Measurements from ENCODE around the gene UBL4B.

Gene UBL4B

DNA sequence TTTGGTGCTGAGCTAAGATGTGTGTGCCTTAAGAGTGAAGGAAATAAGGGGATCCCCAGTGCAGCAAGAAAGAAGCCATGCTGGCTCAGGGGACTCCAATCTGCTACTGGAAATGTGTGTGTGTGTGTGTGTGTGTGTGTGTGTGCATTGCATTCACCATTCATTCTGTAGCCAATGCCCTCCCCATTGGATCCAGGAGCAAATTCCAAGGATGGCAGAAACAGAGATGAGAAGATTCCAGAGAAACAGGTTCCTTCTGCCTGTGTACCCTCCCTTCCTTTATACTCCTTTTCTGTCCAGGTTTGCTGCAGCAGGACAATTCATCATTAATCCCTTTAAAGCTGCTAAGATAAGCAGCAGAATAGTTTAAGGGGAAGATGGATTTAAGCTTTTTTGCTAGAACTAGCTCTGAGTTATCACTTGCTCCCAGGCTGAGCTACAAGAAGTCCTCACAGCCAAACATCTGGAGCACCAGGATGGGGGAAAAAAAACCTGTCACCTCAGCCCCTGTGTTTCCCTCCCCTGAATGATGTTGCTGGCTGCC lies 41.2 kb downstream of the UBL4B start:
- TF ChIP-seq CEBPB (IDR thresholded peaks at IDR 0.05) (no peak), CREB1 (IDR thresholded peaks at IDR 0.05; ENCODE audit: low read depth) (no peak), EP300 (IDR thresholded peaks at IDR 0.05; ENCODE audit: borderline replicate concordance) (no peak)

DNA sequence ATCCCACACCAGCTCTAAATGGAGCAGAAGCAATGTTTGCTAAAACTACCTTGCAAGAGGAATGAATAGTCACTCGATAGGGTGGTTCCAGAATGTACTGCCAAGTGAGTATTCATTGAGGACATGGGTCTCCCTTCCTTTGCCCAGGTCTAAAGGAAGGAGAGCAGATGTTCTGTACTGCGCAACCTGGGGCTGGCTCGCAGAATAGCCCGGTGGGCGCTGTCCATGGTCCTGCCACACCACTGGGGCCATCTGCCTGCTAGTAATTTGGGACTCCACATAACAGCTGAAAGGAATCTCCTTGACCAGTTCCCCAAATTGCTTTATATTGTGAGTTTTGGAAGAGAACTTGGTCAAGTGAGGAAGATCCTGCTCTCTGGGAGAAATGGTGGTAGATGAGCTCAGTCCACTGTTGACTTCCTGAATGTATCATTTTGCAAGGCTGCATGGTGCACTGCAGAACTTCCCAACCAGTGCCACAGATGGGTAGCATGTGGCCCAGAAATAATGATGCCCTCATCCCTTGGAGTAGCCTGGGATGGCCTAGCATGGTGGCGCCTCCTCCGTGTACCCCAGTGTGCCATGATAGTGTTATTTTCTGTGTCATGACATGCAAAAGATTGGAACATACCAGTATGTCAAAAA lies 43.8 kb downstream of the UBL4B start:
- TF ChIP-seq EGR1 (IDR thresholded peaks at IDR 0.05) (no peak), TAF1 (IDR thresholded peaks at IDR 0.05; ENCODE audit: low read depth) (no peak), TCF12 (IDR thresholded peaks at IDR 0.05; ENCODE audit: low read depth) (no peak), TEAD4 (IDR thresholded peaks at IDR 0.05) (0 out of 2 replicates have a peak, but pooled peaks have one; percentile 19), NFIC (IDR thresholded peaks at IDR 0.05) (no peak), CEBPB (IDR thresholded peaks at IDR 0.05) (peak; percentile 38; the same call in 1 of the 2 replicates), ZBTB7A (IDR thresholded peaks at IDR 0.05; ENCODE audit: low read depth) (no peak), YY1 (IDR thresholded peaks at IDR 0.05; ENCODE audit: low read depth) (no peak), CREB1 (IDR thresholded peaks at IDR 0.05; ENCODE audit: low read depth) (no peak), FOXM1 (IDR thresholded peaks at IDR 0.05; ENCODE audit: borderline replicate concordance, low read depth) (no peak), EP300 (IDR thresholded peaks at IDR 0.05; ENCODE audit: borderline replicate concordance) (no peak), RAD21 (IDR thresholded peaks at IDR 0.05; ENCODE audit: low read depth) (no peak)
- TF ChIP-seq, protein P1, sequence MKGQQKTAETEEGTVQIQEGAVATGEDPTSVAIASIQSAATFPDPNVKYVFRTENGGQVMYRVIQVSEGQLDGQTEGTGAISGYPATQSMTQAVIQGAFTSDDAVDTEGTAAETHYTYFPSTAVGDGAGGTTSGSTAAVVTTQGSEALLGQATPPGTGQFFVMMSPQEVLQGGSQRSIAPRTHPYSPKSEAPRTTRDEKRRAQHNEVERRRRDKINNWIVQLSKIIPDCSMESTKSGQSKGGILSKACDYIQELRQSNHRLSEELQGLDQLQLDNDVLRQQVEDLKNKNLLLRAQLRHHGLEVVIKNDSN (IDR thresholded peaks at IDR 0.05) = no peak
- TF ChIP-seq, protein P2, sequence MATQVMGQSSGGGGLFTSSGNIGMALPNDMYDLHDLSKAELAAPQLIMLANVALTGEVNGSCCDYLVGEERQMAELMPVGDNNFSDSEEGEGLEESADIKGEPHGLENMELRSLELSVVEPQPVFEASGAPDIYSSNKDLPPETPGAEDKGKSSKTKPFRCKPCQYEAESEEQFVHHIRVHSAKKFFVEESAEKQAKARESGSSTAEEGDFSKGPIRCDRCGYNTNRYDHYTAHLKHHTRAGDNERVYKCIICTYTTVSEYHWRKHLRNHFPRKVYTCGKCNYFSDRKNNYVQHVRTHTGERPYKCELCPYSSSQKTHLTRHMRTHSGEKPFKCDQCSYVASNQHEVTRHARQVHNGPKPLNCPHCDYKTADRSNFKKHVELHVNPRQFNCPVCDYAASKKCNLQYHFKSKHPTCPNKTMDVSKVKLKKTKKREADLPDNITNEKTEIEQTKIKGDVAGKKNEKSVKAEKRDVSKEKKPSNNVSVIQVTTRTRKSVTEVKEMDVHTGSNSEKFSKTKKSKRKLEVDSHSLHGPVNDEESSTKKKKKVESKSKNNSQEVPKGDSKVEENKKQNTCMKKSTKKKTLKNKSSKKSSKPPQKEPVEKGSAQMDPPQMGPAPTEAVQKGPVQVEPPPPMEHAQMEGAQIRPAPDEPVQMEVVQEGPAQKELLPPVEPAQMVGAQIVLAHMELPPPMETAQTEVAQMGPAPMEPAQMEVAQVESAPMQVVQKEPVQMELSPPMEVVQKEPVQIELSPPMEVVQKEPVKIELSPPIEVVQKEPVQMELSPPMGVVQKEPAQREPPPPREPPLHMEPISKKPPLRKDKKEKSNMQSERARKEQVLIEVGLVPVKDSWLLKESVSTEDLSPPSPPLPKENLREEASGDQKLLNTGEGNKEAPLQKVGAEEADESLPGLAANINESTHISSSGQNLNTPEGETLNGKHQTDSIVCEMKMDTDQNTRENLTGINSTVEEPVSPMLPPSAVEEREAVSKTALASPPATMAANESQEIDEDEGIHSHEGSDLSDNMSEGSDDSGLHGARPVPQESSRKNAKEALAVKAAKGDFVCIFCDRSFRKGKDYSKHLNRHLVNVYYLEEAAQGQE (IDR thresholded peaks at IDR 0.05; ENCODE audit: low read depth) = peak; percentile 99
- TF ChIP-seq, protein P3, sequence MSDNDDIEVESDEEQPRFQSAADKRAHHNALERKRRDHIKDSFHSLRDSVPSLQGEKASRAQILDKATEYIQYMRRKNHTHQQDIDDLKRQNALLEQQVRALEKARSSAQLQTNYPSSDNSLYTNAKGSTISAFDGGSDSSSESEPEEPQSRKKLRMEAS (IDR thresholded peaks at IDR 0.05) = peak; percentile 35; the same call in 1 of the 2 replicates

DNA sequence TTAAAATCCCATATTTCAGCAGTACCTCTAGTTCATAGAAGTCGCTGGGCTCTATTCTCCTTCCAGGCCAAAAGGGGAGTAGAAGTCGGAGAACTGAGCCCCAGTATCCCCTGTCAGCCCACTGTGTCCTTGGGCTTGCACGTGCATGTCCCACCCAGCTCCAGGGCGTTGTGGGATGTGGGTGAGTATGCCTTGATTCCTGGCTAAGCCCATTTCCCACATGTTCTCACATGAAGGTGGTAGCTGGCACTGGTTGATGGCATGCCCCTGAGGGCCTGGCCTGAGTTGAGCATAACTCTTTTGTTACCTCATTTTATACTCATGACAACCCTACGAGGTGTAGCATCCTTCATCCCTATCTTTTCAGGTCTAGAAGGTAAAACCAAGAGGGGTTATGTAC lies 46.0 kb downstream of the UBL4B start:
- no peak for TF ChIP-seq NFIC (IDR thresholded peaks at IDR 0.05)
- TF ChIP-seq EGR1 (IDR thresholded peaks at IDR 0.05) = no peak

DNA sequence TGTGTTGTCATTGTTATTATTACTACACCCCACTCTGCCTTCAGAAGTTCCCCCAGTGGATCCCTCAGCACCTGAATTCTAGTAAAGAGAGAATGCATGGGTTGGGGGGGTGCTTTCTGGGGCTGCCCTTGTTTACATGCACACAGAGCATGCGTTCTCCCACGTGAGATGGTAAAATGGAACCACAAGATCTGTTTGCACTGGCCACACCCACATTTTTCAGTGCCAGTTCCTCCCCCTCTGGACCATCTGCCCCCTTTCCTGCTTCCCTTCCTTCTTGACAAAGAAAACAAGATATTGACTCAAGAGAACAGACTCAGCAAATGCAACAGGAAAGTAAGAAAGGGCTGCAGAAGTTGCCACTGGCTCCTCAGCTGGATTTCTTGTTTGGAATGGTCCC lies 46.9 kb downstream of the UBL4B start:
- no peak for TF ChIP-seq ZBTB7A (IDR thresholded peaks at IDR 0.05; ENCODE audit: low read depth)
- no peak for TF ChIP-seq CREB1 (IDR thresholded peaks at IDR 0.05; ENCODE audit: low read depth)
- TF ChIP-seq, protein P2 (IDR thresholded peaks at IDR 0.05; ENCODE audit: low read depth) = no peak
- TF ChIP-seq, protein P1 (IDR thresholded peaks at IDR 0.05) = no peak
- TF ChIP-seq, protein P3 (IDR thresholded peaks at IDR 0.05) = no peak
- TF ChIP-seq TEAD4 (IDR thresholded peaks at IDR 0.05) = no peak
- no peak for TF ChIP-seq TAF1 (IDR thresholded peaks at IDR 0.05; ENCODE audit: low read depth)
- TF ChIP-seq FOXM1 (IDR thresholded peaks at IDR 0.05; ENCODE audit: borderline replicate concordance, low read depth) = no peak
- TF ChIP-seq YY1 (IDR thresholded peaks at IDR 0.05; ENCODE audit: low read depth) = no peak
- TF ChIP-seq TCF12 (IDR thresholded peaks at IDR 0.05; ENCODE audit: low read depth) = no peak

DNA sequence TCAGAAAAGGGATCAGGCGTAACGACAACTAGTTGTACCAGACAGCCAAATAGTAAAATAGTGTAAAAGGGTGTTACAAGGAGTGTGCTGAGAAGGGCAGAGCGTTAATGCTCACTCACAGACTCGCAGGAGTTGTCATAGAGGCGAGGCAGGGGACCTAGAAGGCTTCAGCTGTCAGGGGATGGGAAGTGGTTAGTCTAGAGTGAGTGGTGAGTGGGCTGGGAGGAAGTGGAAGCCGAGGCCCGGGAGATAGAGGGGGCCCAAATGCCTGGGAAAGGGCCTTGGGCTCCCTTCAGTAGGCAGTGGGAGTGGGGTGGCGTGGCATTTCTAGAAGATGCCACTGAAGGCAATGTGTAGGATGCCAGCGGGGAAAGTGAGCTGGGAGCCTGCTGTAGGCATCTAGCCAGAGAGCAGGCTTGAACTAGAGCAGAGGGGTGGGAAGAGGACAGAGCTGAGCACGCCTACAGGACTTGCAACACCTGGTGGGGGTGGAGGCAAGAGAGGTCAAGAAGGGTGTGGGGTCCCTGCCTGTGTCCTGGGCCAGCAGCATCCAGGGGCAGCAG lies 48.4 kb downstream of the UBL4B start:
- TF ChIP-seq CREB1 (IDR thresholded peaks at IDR 0.05; ENCODE audit: low read depth) = no peak
- TF ChIP-seq YY1 (IDR thresholded peaks at IDR 0.05; ENCODE audit: low read depth) = no peak
- no peak for TF ChIP-seq TEAD4 (IDR thresholded peaks at IDR 0.05)
- no peak for TF ChIP-seq FOXM1 (IDR thresholded peaks at IDR 0.05; ENCODE audit: borderline replicate concordance, low read depth)
- no peak for TF ChIP-seq TAF1 (IDR thresholded peaks at IDR 0.05; ENCODE audit: low read depth)
- TF ChIP-seq, protein P2 (IDR thresholded peaks at IDR 0.05; ENCODE audit: low read depth) = no peak
- TF ChIP-seq RAD21 (IDR thresholded peaks at IDR 0.05; ENCODE audit: low read depth) = no peak
- TF ChIP-seq EGR1 (IDR thresholded peaks at IDR 0.05) = no peak
- TF ChIP-seq, protein P1 (IDR thresholded peaks at IDR 0.05) = no peak
- no peak for TF ChIP-seq ZBTB7A (IDR thresholded peaks at IDR 0.05; ENCODE audit: low read depth)
- TF ChIP-seq EP300 (IDR thresholded peaks at IDR 0.05; ENCODE audit: borderline replicate concordance) = no peak
- no peak for TF ChIP-seq TCF12 (IDR thresholded peaks at IDR 0.05; ENCODE audit: low read depth)
- TF ChIP-seq NFIC (IDR thresholded peaks at IDR 0.05) = no peak
- no peak for TF ChIP-seq CEBPB (IDR thresholded peaks at IDR 0.05)
- TF ChIP-seq, protein P3 (IDR thresholded peaks at IDR 0.05) = no peak
